Measurements from ENCODE around the gene OR13J1. TPM values are rescaled to one million over a fixed set of nuclear protein-coding genes. Genes with fewer than 3 reads are reported as not detected.

OR13J1 gene
- total RNA-seq, 1 donor from 2014 or later, result not detected

- intact Hi-C loops (cut with DNase I), result no loop called here
- peak; percentile 51 for DNase-seq (ENCODE audit: low spot score)
Observed at GRCh38 chr9:35840881-35841644, 29.1 kb downstream of the OR13J1 start.

GRCh38 chr9:35839926-35840325, 30.3 kb downstream of the OR13J1 start:
- intact Hi-C loops (cut with DNase I), result loop anchor here (5.0 kb wide), 1 partner anchor 32 kb away; the partner anchor contains the start of gene OR13J1
- DNase-seq (ENCODE audit: low spot score), result peak; percentile 20

GRCh38 chr9:35836595-35836994, 33.6 kb downstream of the OR13J1 start:
- intact Hi-C loops (cut with DNase I), result loop anchor here (5.0 kb wide), 1 partner anchor 36 kb away; the partner anchor contains the start of gene OR13J1

DNA sequence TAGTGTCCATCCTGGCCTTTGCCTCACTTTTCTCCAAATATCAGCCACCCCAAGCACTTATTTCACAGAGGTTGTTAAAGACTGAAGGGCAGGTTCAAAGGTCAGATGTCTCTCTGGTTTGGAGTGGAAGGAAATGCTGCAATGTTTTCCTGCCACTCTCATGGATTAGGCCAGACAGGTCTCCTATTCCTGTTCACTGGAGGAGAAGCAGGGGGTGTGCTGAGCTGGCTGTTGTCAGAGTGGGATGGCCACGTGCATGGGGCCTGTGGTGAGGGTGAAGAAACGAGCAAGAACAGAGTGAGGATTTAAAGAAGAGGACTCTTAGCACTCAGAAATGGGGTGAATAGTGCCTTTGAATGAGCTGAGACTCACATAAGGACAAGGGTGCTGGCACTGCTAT, 34.4 kb downstream of the OR13J1 start:
- intact Hi-C loops (cut with DNase I), result loop anchor here (5.0 kb wide), 1 partner anchor 37 kb away; the partner anchor contains the start of gene OR13J1
- peak; percentile 51 for DNase-seq (ENCODE audit: low spot score)

More at GRCh38 chr9:35836595-35836994, 33.6 kb downstream of the OR13J1 start:
- peak; percentile 66 for DNase-seq (ENCODE audit: low spot score)

DNA sequence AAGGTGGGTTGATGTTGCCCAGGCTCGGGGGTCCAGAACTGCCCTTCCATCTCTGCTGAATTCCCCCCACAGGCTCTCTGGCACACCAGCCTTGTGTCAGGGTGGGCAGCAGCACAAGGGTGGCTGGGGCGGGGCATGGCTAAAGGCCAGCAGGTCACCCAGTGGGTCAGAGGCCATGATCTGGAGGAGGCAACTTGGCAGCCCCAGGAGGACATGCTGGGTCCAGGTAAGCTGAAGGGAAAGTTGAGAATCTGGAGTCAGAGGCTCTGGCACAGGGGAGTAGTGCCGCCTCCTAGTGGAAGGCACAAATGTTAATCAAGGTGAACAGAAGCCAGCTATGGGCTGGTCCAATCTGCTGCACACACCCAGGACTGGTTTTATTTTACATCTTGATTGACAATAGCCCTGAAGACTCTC, 35.0 kb downstream of the OR13J1 start:
- intact Hi-C loops (cut with DNase I), result loop anchor here (5.0 kb wide), 1 partner anchor 37 kb away; the partner anchor contains the start of gene OR13J1
- peak; percentile 69 for DNase-seq (ENCODE audit: low spot score)

DNA sequence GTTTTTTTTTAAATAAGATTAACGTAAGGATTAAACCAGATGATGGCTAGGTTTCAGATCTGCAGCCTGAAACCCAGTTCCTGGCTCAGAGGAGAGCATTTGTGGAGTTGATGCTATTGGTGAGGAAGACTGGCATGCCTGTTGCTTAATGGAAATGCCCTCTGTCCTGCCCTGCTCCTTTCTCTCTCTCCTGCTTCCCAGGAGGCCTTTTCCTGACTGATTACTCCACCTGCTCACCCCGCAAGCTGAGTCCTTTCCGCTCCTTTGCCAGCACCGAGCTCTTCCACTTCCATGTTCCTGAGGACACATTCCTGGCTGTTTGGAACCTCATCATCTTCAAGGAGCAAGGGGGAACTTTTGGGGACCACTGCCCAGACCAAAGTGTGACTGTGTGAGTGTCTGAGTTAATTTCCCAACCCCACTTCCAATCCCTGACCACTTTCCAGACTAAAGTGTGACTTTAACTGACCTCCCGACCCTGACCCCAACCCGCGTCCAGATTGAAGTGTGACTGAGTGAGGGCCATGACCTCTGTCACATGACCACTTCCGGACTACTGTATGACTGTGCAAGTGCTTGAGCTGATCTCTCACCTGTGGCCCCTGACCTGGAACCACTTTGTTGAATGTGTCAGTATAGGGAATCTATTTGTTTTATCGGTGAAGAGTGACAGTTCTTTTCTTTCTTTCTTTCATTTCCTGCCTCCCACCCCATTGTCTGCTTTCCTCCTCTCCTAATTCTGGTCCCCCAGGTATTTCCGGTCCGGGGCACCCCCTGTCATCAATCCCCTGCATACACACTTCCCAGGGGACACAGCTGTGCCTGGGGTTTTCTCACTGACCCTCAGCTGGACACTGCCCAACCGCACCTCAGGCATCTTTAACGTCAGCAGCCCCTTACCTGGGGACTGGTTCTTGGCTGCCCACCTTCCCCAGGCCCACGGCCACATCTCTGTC, 35.7 kb downstream of the OR13J1 start:
- intact Hi-C loops (cut with DNase I), result loop anchor here (5.0 kb wide), 1 partner anchor 38 kb away; the partner anchor contains the start of gene OR13J1
- DNase-seq (ENCODE audit: low spot score), result peak; percentile 39

- intact Hi-C loops (cut with DNase I), result no loop called here
- DNase-seq (ENCODE audit: low spot score), result peak; percentile 41
Observed at GRCh38 chr9:35832814-35833213, 37.4 kb downstream of the OR13J1 start.

- peak; percentile 54 for DNase-seq (ENCODE audit: low spot score)
- intact Hi-C loops (cut with DNase I), result no loop called here
Observed at GRCh38 chr9:35831040-35831439, 39.2 kb downstream of the OR13J1 start.

DNA sequence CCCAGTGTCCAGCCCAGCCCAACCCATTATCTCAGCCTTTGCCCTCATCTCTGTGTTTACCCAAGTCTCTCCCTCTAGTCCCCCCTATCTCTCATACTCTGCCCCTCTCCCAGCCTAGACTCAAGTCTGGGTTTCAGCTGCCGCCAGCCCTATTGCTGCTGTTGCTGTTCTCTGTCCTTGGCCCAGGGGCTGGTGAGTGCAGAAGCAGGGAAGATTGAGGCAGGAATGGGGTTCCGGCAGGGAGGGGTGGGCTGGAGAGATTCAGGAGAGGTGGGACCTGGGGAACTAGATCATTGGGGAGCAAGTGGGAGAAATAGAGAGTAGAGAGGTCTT, 40.5 kb downstream of the OR13J1 start:
- intact Hi-C loops (cut with DNase I), result loop anchor here (2.0 kb wide), 1 partner anchor 53 kb away; no protein-coding TSS in a partner anchor

GRCh38 chr9:35829084-35829763, 41.0 kb downstream of the OR13J1 start, which contains the start of gene TMEM8B:
Gene TMEM8B (plus strand): TSS chr9:35829228. CDS start chr9:35829448, 220 bp downstream.
- DNase-seq (ENCODE audit: low spot score), result peak; percentile 98
- intact Hi-C loops (cut with DNase I), result loop anchor here (2.0 kb wide), 1 partner anchor 54 kb away; no protein-coding TSS in a partner anchor

More for the DNA sequence above, 40.5 kb downstream of the OR13J1 start:
- DNase-seq (ENCODE audit: low spot score), result no peak

DNA sequence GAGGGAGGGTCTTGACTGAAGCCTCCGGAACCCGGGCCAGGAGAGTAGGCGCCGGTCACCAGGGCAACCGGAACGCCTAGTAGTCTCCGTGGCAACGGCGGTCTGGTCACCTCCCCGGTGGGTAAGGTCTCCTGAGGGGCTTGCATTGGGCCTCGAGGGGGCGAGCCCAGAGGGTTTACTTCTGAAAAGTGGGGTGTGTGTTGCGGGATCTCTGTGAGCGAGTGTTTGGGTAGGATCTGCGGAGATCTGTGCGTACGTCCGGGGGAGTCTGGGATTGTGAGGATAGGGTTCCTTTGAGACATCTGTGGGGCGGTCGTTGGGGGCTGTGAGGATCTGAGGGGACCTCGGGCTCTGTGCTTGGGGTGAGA, 41.5 kb downstream of the OR13J1 start, which contains the start of gene FAM221B:
Gene FAM221B (minus strand): TSS at position 17 of the 368 bp plus-strand sequence. CDS start 2,571 bp downstream, outside the sequence.
- intact Hi-C loops (cut with DNase I), result loop anchor here (2.0 kb wide), 1 partner anchor 54 kb away; no protein-coding TSS in a partner anchor
- DNase-seq (ENCODE audit: low spot score), result no peak

- intact Hi-C loops (cut with DNase I), result no loop called here
- no peak for DNase-seq (ENCODE audit: low spot score)
Observed at GRCh38 chr9:35827486-35827885, 42.7 kb downstream of the OR13J1 start.

GRCh38 chr9:35826071-35826701, 44.0 kb downstream of the OR13J1 start:
- DNase-seq (ENCODE audit: low spot score), result peak; percentile 63
- intact Hi-C loops (cut with DNase I), result no loop called here

DNA sequence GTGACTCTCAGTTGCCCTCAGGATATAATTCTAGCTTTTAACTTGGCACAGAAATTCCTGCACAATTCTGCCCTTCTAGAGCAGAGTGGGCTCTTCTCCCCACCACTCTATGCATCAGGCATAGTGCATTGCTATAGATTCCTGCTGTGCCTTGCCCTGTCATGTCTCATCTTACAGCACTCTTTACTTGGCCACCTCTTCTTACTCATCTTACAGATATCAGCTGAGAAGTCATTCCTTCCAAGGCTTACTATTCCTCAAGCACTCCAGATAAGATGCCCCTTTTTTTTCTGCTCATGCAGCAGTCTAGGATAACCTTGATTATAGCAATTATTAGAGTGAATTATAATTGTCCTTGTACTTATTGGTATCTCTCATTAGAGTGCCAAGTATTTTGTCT, 47.3 kb downstream of the OR13J1 start:
- DNase-seq (ENCODE audit: low spot score), result no peak
- intact Hi-C loops (cut with DNase I), result no loop called here

- DNase-seq (ENCODE audit: low spot score), result no peak
- intact Hi-C loops (cut with DNase I), result no loop called here
Observed at GRCh38 chr9:35820076-35820475, 50.1 kb downstream of the OR13J1 start.
